DMS79 treated with DMSO at 0.1 percent for 48 hours (cell line): Measurements from ENCODE around the gene ELMO3.
A peak's percentile ranks its signal among the peaks of the same experiment; 100 is the strongest.

Experiments
- DNase-seq: peaks from one replicate; lab custom pipeline; 2025; lab: John Stamatoyannopoulos, UW

The ELMO3 gene

DNA sequence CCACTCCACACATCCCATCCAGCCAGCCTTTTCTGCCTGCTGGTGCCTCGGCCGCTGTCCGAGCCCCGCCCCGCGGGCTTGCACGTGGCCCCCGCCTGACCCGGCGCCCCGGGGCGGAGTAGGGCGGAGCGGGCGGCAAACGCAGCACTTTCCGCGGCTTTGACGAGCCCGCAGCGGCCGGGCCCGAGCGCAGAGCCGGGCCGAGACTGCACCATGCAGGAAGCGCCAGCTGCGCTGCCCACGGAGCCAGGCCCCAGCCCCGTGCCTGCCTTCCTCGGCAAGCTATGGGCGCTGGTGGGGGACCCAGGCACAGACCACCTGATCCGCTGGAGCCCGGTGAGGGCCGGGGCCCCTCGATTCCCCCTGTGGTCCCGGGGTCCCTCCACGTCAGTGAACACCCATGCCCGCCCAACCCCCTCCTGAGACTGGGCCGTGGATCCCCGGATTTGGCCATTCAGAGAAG is 34.3 kb upstream of the ELMO3 start, which contains the start of gene HSF4:
Gene HSF4 (plus strand): TSS at position 147 of the 463 bp plus-strand sequence. CDS start 67 bp downstream, at position 214.
- DNase-seq: no peak

DNA sequence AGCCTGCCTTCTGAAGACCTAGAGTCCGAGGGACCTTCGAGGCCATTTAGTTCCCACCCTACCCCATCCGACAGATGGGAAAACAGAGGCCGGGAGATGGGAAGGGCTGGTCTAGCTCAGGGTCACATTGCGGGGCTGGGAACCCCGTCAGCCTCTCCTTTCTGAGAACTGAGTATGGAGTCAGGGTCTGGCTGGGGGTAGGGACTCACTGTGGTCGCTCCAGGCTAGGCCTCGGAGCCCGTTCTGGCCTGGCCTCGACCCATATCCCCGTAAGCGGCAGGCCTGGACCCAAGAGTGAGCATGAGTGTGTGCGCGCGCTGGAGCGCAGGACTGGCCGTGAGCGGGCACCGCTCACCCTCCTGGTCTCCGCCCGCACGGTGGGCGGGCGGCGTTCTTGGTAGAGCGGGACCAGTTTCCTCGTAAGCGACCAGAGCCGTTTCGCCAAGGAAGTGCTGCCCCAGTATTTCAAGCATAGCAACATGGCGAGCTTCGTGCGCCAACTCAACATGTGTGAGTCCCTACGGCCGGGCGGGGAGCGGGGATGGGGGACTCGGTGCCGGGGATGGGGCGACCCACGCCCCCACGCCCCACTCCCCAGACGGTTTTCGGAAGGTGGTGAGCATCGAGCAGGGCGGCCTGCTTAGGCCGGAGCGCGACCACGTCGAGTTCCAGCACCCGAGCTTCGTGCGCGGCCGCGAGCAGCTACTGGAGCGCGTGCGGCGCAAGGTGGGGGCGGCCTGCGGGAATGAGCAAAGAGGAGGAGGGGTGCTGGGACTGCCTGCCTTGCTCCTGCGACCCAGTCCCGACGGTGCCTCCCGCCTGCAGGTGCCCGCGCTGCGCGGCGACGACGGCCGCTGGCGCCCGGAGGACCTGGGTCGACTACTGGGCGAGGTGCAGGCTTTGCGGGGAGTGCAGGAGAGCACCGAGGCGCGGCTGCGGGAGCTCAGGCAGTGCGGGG is 33.5 kb upstream of the ELMO3 start:
- no peak for DNase-seq

DNA sequence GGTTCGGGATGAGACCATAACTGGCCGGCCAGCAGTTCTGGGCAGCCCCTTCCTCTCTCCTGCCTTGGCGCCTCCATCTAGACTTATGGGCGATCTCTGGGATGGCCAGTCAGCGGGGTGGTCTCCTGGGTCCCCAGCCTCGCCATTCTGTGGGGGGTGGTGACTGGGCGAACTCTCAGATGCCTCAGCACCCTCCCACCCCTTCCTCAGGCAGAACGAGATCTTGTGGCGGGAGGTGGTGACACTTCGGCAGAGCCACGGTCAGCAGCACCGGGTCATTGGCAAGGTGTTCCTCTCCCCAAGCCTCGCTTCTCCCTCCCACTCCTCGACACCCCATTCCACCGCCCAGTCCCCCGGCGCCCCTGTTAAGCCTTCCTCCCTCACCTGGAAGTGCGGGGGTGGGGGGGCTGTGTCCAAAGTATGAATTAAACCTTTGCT is 32.8 kb upstream of the ELMO3 start:
- DNase-seq: no peak

DNA sequence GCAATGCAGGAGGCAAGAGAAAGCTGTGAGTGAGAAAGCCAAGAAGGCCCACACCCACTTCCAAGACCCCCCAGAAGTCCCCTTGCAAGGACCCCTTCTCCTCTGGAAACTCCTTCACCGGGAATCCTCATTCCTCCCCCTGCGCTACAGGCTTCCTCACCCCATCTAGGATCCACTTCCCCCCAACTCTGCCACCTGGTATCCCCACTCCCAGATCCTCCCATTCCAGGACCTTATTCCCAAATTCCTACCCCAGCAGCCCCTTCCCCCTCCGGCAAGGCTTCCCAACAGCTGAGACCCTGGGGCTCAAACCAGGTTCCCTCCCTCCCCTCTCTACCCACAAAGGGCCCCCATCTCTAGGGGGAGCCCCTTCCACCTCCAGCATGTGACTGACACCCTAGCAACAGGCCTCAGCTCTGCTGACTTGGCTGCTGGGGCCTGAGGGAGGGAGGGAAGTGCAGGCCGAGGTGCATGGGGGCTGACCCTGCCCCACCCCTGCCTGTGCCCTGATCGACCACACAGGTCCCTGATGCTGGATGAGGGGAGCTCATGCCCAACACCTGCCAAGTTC is 32.2 kb upstream of the ELMO3 start:
- DNase-seq: no peak

DNA sequence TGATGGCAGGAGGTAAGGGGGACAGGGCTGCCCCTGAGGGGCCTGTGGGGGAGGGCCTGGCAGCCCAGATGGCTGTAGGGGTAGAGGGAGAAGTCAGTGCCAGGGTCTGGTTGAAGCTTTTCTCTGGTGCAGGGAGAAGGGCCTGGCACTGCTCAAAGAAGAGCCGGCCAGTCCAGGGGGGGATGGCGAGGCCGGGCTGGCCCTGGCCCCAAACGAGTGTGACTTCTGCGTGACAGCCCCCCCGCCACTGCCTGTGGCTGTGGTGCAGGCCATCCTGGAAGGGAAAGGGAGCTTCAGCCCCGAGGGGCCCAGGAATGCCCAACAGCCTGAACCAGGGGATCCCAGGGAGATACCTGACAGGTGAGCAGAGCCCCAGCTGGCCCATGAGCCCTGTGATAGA is 31.3 kb upstream of the ELMO3 start:
- no peak for DNase-seq

DNA sequence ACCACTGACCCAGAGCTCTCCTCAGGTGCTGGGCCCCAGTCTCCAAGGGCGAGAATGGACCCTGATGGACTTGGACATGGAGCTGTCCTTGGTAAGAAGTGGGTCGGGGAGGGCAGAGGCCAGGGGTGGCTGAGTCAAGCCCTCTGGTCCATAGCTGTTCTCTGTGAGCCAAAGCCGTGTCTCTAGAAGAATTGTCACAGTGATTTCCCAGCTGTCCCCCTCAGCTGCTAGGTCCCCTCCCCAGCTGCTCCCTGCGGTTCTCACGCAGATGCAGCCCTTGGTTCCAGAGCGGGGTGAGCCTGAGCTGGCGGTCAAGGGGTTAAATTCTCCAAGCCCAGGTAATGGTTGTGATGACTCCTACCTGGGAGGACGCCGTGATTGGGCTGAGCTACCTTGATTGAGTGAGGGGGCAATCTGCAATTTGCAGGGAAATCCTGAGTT is 29.9 kb upstream of the ELMO3 start:
- no peak for DNase-seq

DNA sequence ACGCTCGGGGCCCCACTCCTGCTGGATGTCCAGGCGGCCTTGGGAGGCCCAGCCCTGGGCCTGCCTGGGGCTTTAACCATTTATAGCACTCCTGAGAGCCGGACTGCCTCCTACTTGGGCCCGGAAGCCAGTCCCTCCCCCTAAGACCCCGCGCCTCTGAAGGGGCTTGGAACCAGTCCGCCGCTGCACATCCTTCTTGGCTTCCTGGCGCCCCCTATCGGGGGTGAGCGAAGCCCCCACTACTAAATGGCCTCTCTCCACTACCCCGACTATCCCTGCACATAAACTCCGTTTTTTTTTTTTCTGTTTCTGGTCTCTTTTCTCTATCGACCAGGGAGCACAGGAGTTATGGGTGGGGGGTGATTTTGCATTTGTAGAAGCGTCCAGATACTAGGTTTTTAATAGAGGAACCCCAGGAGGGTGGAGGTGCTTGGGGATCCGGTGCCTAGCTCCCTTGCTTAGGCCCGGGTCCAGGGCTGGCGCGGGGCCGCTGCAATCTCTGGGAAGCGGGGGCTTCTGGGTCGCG is 29.2 kb upstream of the ELMO3 start:
- DNase-seq: peak; percentile 5

DNA sequence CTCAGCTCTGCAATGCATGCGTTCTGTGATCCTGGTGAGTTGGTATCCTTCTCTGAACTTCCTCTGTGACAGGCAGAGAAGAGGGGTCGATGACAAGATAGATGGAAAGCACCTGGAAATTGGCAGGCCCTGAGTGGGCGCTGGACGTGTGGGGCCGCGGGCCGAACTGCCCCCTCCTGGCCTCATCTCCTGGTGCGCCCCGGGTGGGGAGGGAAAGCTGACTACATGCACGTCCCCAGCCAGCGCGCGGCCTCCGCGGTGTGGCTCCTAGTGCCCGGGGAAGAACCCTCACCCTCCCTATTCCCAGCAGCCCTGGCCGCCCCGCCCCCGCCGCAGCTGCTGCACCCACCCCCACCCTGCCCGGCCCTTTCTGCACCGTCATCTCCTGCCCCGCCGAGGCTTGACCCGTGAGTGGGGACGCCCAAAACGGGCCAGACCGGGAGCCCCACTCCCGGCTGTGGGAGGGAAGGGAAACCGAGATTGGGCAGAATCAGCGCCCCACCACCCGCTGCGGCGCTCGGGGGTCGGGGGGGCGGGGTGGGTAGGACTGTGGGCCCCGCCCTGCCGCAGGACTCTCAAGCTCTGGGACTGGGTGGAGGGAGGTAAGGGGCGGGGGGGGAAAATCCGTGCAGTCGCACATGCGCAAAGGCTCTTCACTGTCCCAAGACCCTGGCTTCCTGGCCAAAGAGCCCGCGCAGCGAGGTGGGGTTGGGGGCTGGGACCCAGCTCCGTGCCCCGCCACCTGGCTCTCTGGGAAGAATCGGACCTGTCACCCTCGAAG is 28.6 kb upstream of the ELMO3 start, which contains the start of gene NOL3:
Gene NOL3 (plus strand): TSS at position 371 of the 781 bp plus-strand sequence.
- DNase-seq: peak; percentile 41

DNA sequence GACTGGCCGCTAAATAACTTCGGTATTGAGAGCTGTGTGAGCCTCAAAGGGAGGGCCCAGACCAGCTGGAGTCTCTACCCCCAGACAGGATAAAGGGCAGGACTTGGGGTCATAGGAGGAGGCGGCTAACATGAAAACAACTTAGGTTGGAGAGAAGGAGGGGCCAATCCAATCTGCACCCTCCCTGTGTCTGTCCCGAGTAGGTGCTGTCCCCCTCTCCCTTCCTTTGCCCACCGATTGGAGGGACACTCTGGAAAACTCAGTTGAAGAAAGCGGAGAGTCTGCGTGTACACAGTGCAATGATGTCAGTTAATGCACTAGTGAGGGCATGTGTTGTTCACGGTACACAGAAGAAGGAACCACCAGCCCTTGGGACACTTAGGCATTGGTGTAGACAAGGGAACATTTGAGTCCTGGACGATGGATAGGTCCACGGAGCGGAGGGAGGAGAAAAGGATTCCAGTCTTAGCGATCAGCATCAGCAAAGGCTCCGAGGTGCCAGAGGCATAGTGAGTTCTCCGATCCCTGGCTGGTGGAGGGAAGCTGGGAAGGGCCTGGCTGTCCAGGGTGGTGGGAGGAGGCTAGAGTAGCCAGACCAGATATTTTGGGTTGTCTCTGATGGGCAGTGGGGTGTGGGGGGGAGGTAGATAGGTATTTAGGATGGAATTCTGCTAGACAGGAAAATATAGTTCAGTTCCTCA is 27.8 kb upstream of the ELMO3 start:
- no peak for DNase-seq

DNA sequence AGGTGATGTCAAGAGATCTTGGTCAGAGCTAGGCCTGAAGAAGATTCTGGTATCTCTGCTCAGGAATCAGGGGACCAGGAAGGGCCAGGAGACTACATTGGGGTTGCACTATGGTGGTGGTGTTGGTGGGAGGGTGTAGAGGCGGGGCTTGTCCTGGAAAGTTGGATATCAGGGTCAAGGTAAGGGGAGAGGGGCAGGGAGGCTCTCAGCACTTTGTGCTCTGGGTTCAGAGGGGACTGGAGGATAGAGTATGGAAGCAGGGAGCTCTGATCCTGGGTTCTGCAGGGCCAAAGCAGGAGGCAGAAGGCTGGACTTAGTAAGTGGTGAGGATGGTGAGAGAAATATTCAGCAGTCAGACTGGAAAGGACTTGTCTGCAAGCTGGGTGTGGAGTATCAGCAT is 25.6 kb upstream of the ELMO3 start:
- no peak for DNase-seq

DNA sequence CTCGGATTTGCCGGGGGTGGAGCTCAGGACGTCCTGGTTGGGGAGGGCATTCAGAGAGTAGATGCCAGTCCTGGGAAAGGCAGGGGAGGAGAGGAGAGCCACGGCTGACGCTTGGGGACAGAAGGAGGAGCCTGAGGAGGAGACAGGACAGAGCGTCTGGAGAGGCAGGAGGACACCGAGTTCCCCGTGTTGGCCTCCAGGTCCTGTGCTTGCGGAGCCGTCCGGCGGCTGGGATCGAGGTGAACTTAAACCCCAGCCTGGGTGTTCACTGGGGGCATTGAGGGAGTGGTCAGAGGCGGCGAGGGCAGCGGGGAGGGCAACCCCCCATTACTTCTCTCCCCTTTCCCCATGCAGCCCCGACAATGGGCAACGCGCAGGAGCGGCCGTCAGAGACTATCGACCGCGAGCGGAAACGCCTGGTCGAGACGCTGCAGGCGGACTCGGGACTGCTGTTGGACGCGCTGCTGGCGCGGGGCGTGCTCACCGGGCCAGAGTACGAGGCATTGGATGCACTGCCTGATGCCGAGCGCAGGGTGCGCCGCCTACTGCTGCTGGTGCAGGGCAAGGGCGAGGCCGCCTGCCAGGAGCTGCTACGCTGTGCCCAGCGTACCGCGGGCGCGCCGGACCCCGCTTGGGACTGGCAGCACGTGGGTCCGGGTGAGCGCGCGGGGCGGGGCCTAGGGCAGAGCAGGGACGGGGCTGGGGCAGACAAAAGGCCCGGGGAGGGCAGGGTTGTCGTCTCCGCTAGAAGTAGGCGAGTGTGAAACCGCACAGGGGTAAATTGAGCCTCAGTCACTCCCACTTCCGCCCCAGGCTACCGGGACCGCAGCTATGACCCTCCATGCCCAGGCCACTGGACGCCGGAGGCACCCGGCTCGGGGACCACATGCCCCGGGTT is 24.9 kb upstream of the ELMO3 start:
- DNase-seq: peak; percentile 45

DNA sequence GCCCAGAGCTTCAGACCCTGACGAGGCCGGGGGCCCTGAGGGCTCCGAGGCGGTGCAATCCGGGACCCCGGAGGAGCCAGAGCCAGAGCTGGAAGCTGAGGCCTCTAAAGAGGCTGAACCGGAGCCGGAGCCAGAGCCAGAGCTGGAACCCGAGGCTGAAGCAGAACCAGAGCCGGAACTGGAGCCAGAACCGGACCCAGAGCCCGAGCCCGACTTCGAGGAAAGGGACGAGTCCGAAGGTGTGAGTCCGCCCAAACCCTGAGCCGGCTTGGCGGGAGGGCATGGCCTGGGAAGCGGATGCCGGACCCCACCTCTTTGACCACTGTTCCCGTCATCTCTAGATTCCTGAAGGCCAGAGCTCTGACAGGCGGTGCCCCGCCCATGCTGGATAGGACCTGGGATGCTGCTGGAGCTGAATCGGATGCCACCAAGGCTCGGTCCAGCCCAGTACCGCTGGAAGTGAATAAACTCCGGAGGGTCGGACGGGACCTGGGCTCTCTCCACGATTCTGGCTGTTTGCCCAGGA is 24.2 kb upstream of the ELMO3 start:
- DNase-seq: no peak

DNA sequence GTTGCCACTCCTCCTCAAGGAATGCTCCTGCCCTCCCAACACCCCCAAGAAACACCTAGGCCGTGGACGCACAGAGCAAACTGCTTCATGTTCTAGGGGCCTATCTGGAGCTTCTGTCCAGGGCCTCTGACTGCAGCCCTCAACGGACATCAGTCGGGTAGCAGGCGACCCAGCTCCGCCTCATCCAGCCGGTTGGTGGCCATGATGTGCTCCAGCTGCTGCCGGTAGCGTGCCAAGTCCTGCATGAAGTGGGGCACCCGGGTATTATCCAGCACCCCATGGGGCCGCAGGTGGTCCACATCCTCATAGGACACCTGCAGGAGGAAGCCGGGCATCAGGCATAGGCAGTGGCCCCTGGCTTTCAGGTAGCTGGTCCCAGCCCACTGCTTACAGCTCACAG is 22.3 kb upstream of the ELMO3 start:
- no peak for DNase-seq

DNA sequence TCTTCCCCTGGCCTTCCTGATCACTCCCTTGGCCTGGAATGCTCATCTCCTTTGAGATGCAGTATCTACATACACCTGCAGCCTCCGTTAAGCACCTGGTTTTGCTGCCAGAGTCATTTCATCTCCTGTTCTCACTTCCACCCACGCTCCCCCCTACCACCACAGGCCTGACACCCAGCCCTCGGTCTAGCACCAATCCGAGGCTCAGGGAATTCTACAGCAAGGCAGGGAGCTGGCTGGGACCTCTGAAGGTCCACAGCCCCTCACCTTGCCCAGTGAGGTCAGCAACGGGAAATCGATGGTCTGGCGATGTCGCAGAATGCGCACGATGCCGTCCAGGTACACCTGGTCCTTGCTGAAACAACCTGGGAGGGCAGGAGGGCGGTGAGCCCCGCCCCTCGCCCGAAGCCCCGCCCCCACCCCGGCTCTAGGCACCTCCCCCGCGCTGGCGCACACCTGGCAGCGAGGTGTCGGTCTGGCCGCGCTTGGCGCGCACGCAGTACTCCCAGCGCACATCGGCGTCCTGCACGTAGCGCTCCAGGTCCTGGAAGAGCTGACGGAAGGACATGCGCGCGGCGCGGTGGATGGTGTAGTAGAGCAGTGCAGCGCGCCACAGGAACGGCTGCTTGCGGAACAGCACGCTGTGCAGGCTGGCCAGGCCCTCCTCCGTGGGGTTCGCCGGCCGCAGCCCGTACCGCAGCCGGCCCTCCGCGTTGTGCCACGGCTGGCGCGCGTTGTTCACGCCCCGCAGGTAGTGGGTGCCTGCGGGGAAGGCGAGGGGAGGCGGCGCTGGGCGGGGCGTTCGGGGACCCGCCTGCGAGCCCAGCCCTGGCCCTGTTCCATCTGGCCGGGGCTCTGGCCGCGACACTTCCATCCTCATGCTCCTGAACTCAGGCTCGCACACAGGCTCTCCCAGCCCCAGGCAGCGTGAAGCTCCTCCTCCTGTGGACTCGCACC is 20.9 kb upstream of the ELMO3 start:
- peak; percentile 60 for DNase-seq

DNA sequence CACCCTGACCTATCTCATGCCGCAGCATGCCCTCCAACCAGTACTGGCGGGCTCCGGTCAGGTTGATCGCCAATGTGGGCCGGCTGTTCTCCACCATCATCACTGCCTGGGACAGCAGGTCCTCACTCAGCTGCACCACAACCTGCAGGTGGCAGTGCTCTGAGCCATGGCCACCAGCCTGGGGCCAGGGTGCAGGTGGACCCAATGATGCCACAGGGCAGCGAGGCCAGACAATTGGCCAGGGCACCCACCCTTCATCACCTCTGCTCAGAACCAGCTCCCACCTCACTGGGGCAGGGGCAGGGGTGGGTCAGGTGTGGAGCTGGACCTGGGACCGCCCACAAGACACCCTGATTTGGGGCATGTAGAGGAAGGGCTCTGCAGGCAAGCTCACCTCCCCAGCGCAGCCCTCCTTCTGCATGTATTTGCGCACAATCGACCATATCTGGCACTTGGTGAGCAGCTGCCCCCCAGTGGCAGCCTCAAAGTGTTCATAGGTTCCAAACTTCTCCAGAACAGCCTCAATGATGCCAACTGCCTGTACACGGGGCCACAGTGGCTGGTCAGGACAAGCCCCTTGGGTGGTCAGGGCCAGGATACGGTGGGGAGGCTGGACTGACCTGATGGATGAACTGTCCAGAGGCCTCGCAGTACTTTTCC is 19.4 kb upstream of the ELMO3 start:
- DNase-seq: no peak

DNA sequence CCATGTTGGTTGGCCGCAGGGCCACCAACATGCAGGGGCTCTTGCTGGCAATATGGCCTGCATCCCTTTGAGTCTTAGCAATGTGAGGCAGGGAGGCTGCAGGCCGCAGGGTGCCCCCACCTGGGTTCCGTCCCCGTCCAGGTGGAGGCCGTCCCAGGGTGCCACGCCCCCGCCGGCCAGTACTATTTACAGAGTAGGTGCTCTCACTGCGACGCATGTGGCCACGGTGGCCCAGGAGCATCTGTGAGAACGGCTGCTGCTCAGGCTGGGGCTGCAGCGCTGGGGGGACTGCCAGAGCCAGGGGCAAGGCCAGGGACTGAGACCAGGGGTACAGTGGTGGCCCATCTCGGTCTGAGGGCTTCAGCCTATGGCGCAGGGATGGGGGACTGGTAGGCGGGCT is 18.8 kb upstream of the ELMO3 start:
- DNase-seq: no peak

DNA sequence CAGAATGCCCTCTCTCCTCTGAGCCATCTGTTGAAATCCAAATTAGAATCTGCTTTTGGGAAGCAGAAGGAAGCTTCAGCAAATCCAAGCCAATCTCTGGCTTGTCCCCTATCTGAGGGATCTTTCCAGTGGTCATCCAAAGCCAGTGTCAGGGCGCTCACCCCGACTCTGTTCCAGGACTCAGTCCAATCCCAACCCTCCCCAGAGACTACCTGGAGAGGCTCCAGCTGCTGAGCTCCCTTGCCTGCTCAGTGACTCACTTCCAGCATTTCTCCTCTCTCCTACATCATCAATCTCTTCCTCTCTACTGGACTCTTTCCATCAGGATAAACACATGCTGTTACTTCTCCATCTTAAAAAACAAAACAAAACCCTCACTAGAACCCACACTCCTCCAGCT is 17.6 kb upstream of the ELMO3 start:
- DNase-seq: no peak

DNA sequence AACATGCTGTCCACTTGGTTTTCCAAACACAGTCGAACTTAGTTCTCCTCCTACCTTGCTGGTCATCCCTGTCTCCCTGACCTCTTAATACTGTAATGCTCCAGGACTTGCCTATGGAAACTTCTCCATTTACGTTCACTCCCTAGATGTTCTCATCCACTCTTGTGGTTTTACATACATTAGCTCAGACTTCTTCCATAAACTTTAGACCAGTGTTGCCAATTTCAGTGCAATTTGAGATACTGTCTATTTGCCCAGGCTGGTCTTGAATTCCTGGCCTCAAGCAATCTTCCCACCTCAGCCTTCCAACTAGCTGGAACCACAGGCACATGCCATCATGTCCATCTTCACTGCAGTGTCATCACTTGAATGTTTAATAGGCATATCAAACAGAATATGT is 16.6 kb upstream of the ELMO3 start:
- DNase-seq: no peak

DNA sequence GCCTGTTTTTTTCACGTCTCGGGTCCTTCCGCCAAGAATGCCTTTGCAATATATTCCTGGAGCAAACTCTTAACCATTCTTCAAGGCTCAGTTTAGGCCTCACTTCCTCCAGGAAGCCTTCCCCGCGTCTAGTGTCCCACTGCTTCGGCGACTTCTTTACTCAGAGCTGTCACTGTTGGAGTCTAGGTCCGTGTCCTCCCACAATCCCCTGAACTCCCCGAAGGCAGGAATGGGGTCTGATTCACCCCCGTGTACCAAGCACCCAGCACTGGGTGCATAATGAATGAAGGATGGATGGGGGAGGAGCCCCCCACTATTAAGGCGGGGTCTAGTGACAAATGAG is 15.7 kb upstream of the ELMO3 start:
- DNase-seq: no peak
